ENCODE data around the gene FGFR4. TPM values are rescaled to one million over a fixed set of nuclear protein-coding genes. Genes with fewer than 3 reads are reported as not detected.

The FGFR4 gene
- polyA plus RNA-seq, 1 of the 3 experiments (the other 2 are of a cell fraction) = 5.6 TPM

GRCh38 chr5:177140312-177140711 lies 53.6 kb downstream of the FGFR4 start:
- Histone ChIP-seq H3K36me3 (replicated peaks in 1 of 2; ENCODE audit: control insufficient read depth in 1 of 2, insufficient read depth in 2 of 2, low read length in 1 of 2) (peaks cover 31 to 54% of the 10 kb centered on the region in 2 experiments), H3K4me1 (ENCODE audit: control insufficient read depth in 1 of 2, insufficient read depth in 2 of 2, low read depth in 1 of 2, low read length in 1 of 2) (peaks cover 6 to 9% of the 10 kb centered on the region in 2 experiments; a peak in 3 of 4 replicates), H3K4me3 (ENCODE audit: low read depth in 2 of 2, low read length in 1 of 2) (no peak overlapping the region), H4K20me1 (ENCODE audit: insufficient read depth) (peaks cover 3% of the 10 kb centered on the region; the same call in 1 of the 2 replicates), H3K4me2 (no peak overlapping the region), H3K9ac (no peak overlapping the region), H3K79me2 (ENCODE audit: insufficient read depth) (peaks cover 98% of the 10 kb centered on the region), H3K27me3 (ENCODE audit: insufficient read depth) (no peaks in the 10 kb centered on the region), H3F3A (replicated peaks; ENCODE audit: insufficient read depth) (peaks cover 4% of the 10 kb centered on the region), H3K27ac (ENCODE audit: low read depth in 2 of 2, low read length in 1 of 2) (no peak overlapping the region), H2AFZ (ENCODE audit: low read depth) (no peak overlapping the region), H3K9me3 (no peaks in the 10 kb centered on the region), H3K9me2 (no peaks in the 10 kb centered on the region)
- DNase-seq = no peak
- POLR2A ChIA-PET = no interaction called here
- CTCF ChIA-PET = interaction anchor here (1.7 kb wide), 1 partner anchor 27 kb away, joined by 4 read pairs; no protein-coding TSS in a partner anchor
- 93% methylated on average over 2 of the region's 2 CpGs for WGBS (ENCODE audit: low lambda C conversion rate)
- TF ChIP-seq EZH2phosphoT487 (IDR thresholded peaks at IDR 0.05; ENCODE audit: borderline replicate concordance, low read depth) (no peak), RCOR1 (IDR thresholded peaks at IDR 0.05; ENCODE audit: low read length) (no peak), MEF2A (IDR thresholded peaks at IDR 0.05; ENCODE audit: borderline replicate concordance, low read depth) (no peak), FOXJ3 (CRISPR knock-in tag; IDR thresholded peaks at IDR 0.05) (no peak), MXI1 (IDR thresholded peaks at IDR 0.05; ENCODE audit: low read depth, low read length) (no peak), USF1 (IDR thresholded peaks at IDR 0.05; ENCODE audit: borderline replicate concordance, low read depth) (no peak), RAD21 (IDR thresholded peaks at IDR 0.05; ENCODE audit: low read length) (no peak), JUND (IDR thresholded peaks at IDR 0.05) (no peak), SMC3 (IDR thresholded peaks at IDR 0.05; ENCODE audit: low read depth, low read length) (no peak), EP300 (IDR thresholded peaks at IDR 0.05; ENCODE audit: borderline replicate concordance in 1 of 2, low read depth in 1 of 2, low read length in 1 of 2) (no peak), ELF1 (IDR thresholded peaks at IDR 0.05) (no peak), SIN3A (IDR thresholded peaks at IDR 0.05; ENCODE audit: borderline replicate concordance, low read depth, low read length) (no peak), YY1 (IDR thresholded peaks at IDR 0.05; ENCODE audit: low read depth) (no peak), MAX (IDR thresholded peaks at IDR 0.05; ENCODE audit: low read depth) (no peak), GABPA (IDR thresholded peaks at IDR 0.05; ENCODE audit: low read depth) (no peak)
- TF ChIP-seq, protein P1, sequence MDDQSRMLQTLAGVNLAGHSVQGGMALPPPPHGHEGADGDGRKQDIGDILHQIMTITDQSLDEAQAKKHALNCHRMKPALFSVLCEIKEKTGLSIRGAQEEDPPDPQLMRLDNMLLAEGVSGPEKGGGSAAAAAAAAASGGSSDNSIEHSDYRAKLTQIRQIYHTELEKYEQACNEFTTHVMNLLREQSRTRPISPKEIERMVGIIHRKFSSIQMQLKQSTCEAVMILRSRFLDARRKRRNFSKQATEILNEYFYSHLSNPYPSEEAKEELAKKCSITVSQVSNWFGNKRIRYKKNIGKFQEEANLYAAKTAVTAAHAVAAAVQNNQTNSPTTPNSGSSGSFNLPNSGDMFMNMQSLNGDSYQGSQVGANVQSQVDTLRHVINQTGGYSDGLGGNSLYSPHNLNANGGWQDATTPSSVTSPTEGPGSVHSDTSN (IDR thresholded peaks at IDR 0.05) = no peak
- TF ChIP-seq, protein P2, sequence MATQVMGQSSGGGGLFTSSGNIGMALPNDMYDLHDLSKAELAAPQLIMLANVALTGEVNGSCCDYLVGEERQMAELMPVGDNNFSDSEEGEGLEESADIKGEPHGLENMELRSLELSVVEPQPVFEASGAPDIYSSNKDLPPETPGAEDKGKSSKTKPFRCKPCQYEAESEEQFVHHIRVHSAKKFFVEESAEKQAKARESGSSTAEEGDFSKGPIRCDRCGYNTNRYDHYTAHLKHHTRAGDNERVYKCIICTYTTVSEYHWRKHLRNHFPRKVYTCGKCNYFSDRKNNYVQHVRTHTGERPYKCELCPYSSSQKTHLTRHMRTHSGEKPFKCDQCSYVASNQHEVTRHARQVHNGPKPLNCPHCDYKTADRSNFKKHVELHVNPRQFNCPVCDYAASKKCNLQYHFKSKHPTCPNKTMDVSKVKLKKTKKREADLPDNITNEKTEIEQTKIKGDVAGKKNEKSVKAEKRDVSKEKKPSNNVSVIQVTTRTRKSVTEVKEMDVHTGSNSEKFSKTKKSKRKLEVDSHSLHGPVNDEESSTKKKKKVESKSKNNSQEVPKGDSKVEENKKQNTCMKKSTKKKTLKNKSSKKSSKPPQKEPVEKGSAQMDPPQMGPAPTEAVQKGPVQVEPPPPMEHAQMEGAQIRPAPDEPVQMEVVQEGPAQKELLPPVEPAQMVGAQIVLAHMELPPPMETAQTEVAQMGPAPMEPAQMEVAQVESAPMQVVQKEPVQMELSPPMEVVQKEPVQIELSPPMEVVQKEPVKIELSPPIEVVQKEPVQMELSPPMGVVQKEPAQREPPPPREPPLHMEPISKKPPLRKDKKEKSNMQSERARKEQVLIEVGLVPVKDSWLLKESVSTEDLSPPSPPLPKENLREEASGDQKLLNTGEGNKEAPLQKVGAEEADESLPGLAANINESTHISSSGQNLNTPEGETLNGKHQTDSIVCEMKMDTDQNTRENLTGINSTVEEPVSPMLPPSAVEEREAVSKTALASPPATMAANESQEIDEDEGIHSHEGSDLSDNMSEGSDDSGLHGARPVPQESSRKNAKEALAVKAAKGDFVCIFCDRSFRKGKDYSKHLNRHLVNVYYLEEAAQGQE (IDR thresholded peaks at IDR 0.05; ENCODE audit: low read depth, low read length) = no peak
- TF ChIP-seq, protein P3, sequence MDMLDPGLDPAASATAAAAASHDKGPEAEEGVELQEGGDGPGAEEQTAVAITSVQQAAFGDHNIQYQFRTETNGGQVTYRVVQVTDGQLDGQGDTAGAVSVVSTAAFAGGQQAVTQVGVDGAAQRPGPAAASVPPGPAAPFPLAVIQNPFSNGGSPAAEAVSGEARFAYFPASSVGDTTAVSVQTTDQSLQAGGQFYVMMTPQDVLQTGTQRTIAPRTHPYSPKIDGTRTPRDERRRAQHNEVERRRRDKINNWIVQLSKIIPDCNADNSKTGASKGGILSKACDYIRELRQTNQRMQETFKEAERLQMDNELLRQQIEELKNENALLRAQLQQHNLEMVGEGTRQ (IDR thresholded peaks at IDR 0.05; ENCODE audit: borderline replicate concordance, low read depth, low read length) = no peak
